ENCODE measurements around the gene KRTAP5-9. TPM values are rescaled to one million over a fixed set of nuclear protein-coding genes. Genes with fewer than 3 reads are reported as not detected.

KRTAP5-9 gene
- total and polyA plus RNA-seq, 2 donors from 2014 or later, result 0.66 TPM; not detected in 1

DNA sequence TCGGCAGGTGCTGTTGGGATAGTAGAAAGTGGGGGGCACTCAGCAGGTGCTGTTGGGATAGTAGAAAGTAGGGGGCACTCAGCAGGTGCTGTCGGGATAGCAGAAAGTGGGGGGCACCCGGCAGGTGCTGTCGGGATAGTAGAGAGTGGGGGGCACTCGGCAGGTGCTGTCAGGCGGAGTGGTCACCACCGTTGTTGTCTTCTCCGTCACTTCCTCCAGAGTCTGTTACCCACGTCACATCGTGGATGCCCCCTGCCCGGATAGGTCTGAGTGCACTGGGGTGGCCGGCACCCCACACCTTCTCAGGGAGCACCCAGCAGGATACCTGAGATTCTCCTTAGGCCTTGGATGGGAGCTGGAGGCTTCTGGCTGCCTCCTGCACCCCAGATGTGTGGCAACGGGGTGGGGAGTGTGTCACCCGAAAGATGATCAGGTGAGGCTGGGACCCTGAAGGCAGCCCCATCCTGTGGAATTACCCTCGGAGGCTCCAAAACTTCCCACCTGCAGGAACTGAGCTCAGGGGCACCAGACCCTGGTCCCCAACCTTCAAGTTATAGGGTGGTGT is 45.3 kb upstream of the KRTAP5-9 start:
- Histone ChIP-seq H3K9me3 (ENCODE audit: control insufficient read depth in 2 of 3, insufficient read depth in 1 of 3, low read length in 3 of 3) (no peaks in the 10 kb centered on the region), H3K4me1 (ENCODE audit: control insufficient read depth in 2 of 3, insufficient read depth in 2 of 3, low read depth in 1 of 3, low read length in 3 of 3) (no peaks in the 10 kb centered on the region), H3K36me3 (ENCODE audit: control insufficient read depth in 2 of 3, insufficient read depth in 3 of 3, low read length in 3 of 3) (peaks cover 2 to 21% (median 10%) of the 10 kb centered on the region in 3 donors), H3K27ac (ENCODE audit: low read depth in 2 of 2, low read length in 2 of 2) (no peak overlapping the region), H3K9ac (ENCODE audit: low read length in 3 of 3) (no peak overlapping the region), H3K4me3 (ENCODE audit: low read length in 3 of 3) (no peak overlapping the region), H3K27me3 (ENCODE audit: control insufficient read depth, insufficient read depth, low read length) (no peaks in the 10 kb centered on the region)
- intact Hi-C loops (cut with DNase I), result no loop called here
- TF ChIP-seq, protein P1, sequence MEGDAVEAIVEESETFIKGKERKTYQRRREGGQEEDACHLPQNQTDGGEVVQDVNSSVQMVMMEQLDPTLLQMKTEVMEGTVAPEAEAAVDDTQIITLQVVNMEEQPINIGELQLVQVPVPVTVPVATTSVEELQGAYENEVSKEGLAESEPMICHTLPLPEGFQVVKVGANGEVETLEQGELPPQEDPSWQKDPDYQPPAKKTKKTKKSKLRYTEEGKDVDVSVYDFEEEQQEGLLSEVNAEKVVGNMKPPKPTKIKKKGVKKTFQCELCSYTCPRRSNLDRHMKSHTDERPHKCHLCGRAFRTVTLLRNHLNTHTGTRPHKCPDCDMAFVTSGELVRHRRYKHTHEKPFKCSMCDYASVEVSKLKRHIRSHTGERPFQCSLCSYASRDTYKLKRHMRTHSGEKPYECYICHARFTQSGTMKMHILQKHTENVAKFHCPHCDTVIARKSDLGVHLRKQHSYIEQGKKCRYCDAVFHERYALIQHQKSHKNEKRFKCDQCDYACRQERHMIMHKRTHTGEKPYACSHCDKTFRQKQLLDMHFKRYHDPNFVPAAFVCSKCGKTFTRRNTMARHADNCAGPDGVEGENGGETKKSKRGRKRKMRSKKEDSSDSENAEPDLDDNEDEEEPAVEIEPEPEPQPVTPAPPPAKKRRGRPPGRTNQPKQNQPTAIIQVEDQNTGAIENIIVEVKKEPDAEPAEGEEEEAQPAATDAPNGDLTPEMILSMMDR (IDR thresholded peaks at IDR 0.05; ENCODE audit: borderline replicate concordance, extremely low read depth, insufficient read depth), result no peak
- DNase-seq (no peak), FAIRE-seq (no peak)

DNA sequence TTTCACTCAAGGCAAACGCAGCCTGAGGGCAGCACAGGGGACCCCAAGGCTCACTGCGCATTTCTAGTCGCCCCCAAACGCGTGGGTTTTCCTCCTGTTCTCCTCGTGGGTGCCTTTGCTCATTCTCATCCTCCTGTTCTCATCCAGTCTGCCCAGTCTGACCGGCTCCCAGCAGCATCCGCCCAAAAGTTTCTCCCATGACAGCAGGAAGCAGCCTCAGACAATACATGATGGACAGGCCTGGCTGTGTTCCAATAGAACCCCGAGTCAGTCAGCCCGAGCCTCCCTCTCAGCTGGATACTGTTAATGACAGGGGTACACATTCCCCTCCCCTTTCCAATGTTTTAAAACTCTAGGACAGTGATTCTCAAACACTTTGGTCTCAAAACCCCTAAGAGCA is 43.7 kb upstream of the KRTAP5-9 start:
- intact Hi-C loops (cut with DNase I), result no loop called here
- no peak overlapping the region for H3K4me3 ChIP-seq (ENCODE audit: low read length in 3 of 3)
- no peaks in the 10 kb centered on the region for H3K27me3 ChIP-seq (ENCODE audit: control insufficient read depth, insufficient read depth, low read length)
- no peak overlapping the region for H3K9ac ChIP-seq (ENCODE audit: low read length in 3 of 3)
- no peaks in the 10 kb centered on the region for H3K4me1 ChIP-seq (ENCODE audit: control insufficient read depth in 2 of 3, insufficient read depth in 2 of 3, low read depth in 1 of 3, low read length in 3 of 3)
- DNase-seq (no peak), FAIRE-seq (no peak)
- H3K36me3 ChIP-seq (ENCODE audit: control insufficient read depth in 2 of 3, insufficient read depth in 3 of 3, low read length in 3 of 3), result peaks cover 0 to 6% (median 0%) of the 10 kb centered on the region in 3 donors
- peaks cover 0 to 2% (median 0%) of the 10 kb centered on the region in 3 donors for H3K9me3 ChIP-seq (ENCODE audit: control insufficient read depth in 2 of 3, insufficient read depth in 1 of 3, low read length in 3 of 3)
- H3K27ac ChIP-seq (ENCODE audit: low read depth in 2 of 2, low read length in 2 of 2), result no peak overlapping the region
- TF ChIP-seq, protein P1 (IDR thresholded peaks at IDR 0.05; ENCODE audit: borderline replicate concordance, extremely low read depth, insufficient read depth), result no peak

DNA sequence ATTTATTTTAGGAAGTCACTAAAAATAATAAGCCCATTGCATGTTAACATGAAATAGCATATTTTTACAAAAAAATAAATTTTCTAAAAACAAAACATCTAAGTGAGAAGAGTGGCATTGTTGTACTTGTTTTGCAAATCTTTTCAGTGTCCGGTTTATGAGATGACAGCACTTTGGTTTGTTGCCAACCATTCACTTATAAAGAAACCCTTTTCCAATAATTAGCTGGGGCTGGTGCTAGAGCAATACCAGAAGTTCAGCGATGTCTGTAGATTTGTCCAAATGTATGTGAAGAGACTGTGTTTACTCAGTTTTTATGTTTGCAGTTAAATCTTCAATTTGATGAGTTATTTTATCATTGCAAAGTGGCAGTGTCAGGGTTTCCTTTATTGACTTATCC is 43.2 kb upstream of the KRTAP5-9 start:
- FAIRE-seq, result no peak
- DNase-seq, result no peak

More for the DNA sequence above, 43.2 kb upstream of the KRTAP5-9 start:
- intact Hi-C loops (cut with DNase I), result no loop called here
- Histone ChIP-seq H3K36me3 (ENCODE audit: control insufficient read depth in 2 of 3, insufficient read depth in 3 of 3, low read length in 3 of 3) (peaks cover 0 to 6% (median 0%) of the 10 kb centered on the region in 3 donors), H3K27me3 (ENCODE audit: control insufficient read depth, insufficient read depth, low read length) (no peaks in the 10 kb centered on the region), H3K9ac (ENCODE audit: low read length in 3 of 3) (no peak overlapping the region), H3K4me1 (ENCODE audit: control insufficient read depth in 2 of 3, insufficient read depth in 2 of 3, low read depth in 1 of 3, low read length in 3 of 3) (no peaks in the 10 kb centered on the region), H3K27ac (ENCODE audit: low read depth in 2 of 2, low read length in 2 of 2) (no peak overlapping the region), H3K4me3 (ENCODE audit: low read length in 3 of 3) (no peak overlapping the region), H3K9me3 (ENCODE audit: control insufficient read depth in 2 of 3, insufficient read depth in 1 of 3, low read length in 3 of 3) (peaks cover 0 to 5% (median 0%) of the 10 kb centered on the region in 3 donors)
- TF ChIP-seq, protein P1 (IDR thresholded peaks at IDR 0.05; ENCODE audit: borderline replicate concordance, extremely low read depth, insufficient read depth), result no peak
